ENCODE measurements around the gene SPAG9. TPM values are rescaled to one million over a fixed set of nuclear protein-coding genes. Genes with fewer than 3 reads are reported as not detected.

Gene SPAG9
- total RNA-seq, 1 experiment from 2014 or later: 78.5 TPM

DNA sequence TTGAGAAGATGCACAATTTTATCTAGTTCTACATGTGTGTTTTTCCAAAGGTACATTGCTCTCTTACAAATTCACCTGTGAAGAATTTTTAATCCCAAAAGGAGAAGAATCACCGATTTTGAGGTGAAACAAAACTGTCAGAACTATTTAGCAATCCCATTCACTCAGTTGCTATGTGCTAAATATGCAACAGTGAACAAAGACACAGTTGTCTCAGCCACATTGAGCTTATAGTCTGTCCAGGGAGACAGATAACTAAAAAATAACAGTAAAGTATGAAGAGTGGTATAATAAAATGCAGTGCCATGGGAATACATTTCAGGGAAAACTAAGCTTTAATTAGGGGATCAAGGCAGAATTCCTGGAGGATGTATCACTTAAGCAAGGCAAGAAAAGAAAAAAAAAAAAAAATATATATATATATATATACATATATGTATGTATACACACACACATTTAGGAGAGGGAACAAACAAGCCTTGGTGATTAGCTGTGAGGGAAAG lies 110.4 kb downstream of the SPAG9 start:
- intact Hi-C loops (cut with micrococcal nuclease): no loop called here
- Mint-ChIP-seq H3K9me3 (ENCODE audit: unreplicated experiment) (no peaks in the 10 kb centered on the region), H3K27me3 (ENCODE audit: insufficient read depth, unreplicated experiment) (no peaks in the 10 kb centered on the region), H3K36me3 (ENCODE audit: insufficient read depth, unreplicated experiment) (peaks cover 46% of the 10 kb centered on the region), H3K4me1 (ENCODE audit: insufficient read depth, unreplicated experiment) (no peaks in the 10 kb centered on the region), H3K27ac (ENCODE audit: low read depth, unreplicated experiment) (no peak overlapping the region), H3K4me3 (ENCODE audit: unreplicated experiment) (no peak overlapping the region)
- POLR2A ChIA-PET: interaction anchor here (0.6 kb wide), 1 partner anchor 33 kb away, joined by 3 read pairs; no protein-coding TSS in a partner anchor
- CTCF ChIA-PET: interaction anchor here (0.5 to 1.4 kb wide), 5 partner anchors 8 to 141 kb away, joined by 3 to 4 read pairs (median 3); no protein-coding TSS in a partner anchor
- no peak for DNase-seq (ENCODE audit: unreplicated experiment)
- TF ChIP-seq, protein P1, sequence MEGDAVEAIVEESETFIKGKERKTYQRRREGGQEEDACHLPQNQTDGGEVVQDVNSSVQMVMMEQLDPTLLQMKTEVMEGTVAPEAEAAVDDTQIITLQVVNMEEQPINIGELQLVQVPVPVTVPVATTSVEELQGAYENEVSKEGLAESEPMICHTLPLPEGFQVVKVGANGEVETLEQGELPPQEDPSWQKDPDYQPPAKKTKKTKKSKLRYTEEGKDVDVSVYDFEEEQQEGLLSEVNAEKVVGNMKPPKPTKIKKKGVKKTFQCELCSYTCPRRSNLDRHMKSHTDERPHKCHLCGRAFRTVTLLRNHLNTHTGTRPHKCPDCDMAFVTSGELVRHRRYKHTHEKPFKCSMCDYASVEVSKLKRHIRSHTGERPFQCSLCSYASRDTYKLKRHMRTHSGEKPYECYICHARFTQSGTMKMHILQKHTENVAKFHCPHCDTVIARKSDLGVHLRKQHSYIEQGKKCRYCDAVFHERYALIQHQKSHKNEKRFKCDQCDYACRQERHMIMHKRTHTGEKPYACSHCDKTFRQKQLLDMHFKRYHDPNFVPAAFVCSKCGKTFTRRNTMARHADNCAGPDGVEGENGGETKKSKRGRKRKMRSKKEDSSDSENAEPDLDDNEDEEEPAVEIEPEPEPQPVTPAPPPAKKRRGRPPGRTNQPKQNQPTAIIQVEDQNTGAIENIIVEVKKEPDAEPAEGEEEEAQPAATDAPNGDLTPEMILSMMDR (IDR thresholded peaks at IDR 0.05; ENCODE audit: unreplicated experiment): no peak
- BruUV-seq (replicated peaks): no TSS peak

DNA sequence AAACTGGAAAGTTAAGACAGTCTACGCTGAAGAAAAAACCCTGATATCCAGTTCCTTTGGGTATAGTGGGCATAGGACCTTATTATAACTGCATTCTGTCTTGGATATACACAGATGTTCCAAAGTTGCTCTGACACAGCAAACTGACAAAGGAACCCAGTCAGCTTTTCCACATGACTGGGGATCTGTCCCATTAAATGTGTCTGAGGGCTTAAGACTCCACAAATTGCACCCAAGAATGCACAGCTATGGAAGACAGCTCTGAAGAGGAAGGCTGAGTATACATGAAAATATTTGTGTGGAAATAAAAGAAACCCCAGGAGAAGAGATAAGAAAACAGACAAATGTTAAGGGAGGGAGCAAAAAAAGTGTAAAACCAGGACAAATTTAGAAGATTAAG lies 114.1 kb downstream of the SPAG9 start:
- no TSS peak for BruUV-seq (replicated peaks)
- Mint-ChIP-seq H3K9me3 (ENCODE audit: unreplicated experiment) (no peaks in the 10 kb centered on the region), H3K27me3 (ENCODE audit: insufficient read depth, unreplicated experiment) (no peaks in the 10 kb centered on the region), H3K4me3 (ENCODE audit: unreplicated experiment) (no peak overlapping the region), H3K36me3 (ENCODE audit: insufficient read depth, unreplicated experiment) (peaks cover 40% of the 10 kb centered on the region), H3K27ac (ENCODE audit: low read depth, unreplicated experiment) (no peak overlapping the region), H3K4me1 (ENCODE audit: insufficient read depth, unreplicated experiment) (no peaks in the 10 kb centered on the region)
- intact Hi-C loops (cut with micrococcal nuclease): no loop called here
- no peak for DNase-seq (ENCODE audit: unreplicated experiment)
- TF ChIP-seq, protein P1 (IDR thresholded peaks at IDR 0.05; ENCODE audit: unreplicated experiment): no peak
- POLR2A ChIA-PET: interaction anchor here (1.1 to 1.4 kb wide), 2 partner anchors 48 to 146 kb away, joined by 4 to 8 read pairs; partner anchors contain the start of gene NME1
- CTCF ChIA-PET: interaction anchor here (0.7 to 3.6 kb wide), 3 partner anchors 50 to 146 kb away, joined by 5 to 16 read pairs (median 5); partner anchors contain the start of gene NME1

DNA sequence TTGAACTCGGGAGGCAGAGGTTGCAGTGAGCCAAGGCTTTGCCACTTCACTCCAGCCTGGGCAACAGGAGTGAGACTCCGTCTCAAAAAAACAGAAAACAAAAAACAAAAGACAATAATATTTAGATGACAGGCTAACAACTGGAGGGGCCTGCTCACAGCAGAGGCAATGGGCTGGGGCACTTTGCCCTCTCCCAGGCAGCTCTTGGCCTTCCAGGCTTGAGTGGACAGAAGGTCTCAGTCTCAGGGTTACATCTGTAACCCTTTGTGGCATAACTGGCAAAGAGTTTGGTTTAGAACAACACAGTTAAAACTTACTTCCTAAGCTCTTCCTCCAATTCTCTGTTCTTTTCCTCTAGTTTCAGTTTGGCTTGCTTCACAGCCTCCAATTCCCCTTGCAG lies 114.9 kb downstream of the SPAG9 start:
- Mint-ChIP-seq H3K4me3 (ENCODE audit: unreplicated experiment) (no peak overlapping the region), H3K36me3 (ENCODE audit: insufficient read depth, unreplicated experiment) (peaks cover 49% of the 10 kb centered on the region), H3K27ac (ENCODE audit: low read depth, unreplicated experiment) (no peak overlapping the region), H3K4me1 (ENCODE audit: insufficient read depth, unreplicated experiment) (no peaks in the 10 kb centered on the region), H3K27me3 (ENCODE audit: insufficient read depth, unreplicated experiment) (no peaks in the 10 kb centered on the region), H3K9me3 (ENCODE audit: unreplicated experiment) (no peaks in the 10 kb centered on the region)
- TF ChIP-seq, protein P1 (IDR thresholded peaks at IDR 0.05; ENCODE audit: unreplicated experiment): no peak
- intact Hi-C loops (cut with micrococcal nuclease): no loop called here
- no TSS peak for BruUV-seq (replicated peaks)
- DNase-seq (ENCODE audit: unreplicated experiment): no peak
- CTCF ChIA-PET: interaction anchor here (0.7 to 3.6 kb wide), 5 partner anchors 37 to 147 kb away, joined by 3 to 16 read pairs (median 3); partner anchors contain the start of gene NME1
- POLR2A ChIA-PET: interaction anchor here (0.6 to 1.4 kb wide), 5 partner anchors 41 to 147 kb away, joined by 3 to 8 read pairs (median 4); partner anchors contain the start of genes NME1 and SPAG9

DNA sequence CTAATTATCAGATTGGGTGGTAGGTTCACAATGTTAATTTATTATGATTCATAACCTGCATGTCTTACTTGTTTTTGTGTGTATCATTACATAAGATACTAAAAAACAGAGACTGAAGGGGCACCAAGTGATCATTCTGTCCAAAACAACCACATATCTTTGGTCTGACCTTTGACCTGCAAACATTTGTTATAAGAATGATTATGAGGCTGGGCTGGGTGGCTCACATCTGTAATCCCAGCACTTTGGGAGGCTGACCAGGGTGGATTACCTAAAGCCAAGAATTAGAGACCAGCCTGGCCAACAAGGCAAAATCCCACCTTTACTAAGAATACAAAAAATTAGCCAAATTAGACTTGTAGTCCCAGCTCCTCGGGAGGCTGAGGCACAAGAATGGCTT lies 116.4 kb downstream of the SPAG9 start:
- POLR2A ChIA-PET: interaction anchor here (0.8 to 4.6 kb wide), 5 partner anchors 9 to 149 kb away, joined by 3 to 28 read pairs (median 5); partner anchors contain the start of gene NME1
- TF ChIP-seq, protein P1 (IDR thresholded peaks at IDR 0.05; ENCODE audit: unreplicated experiment): no peak
- Mint-ChIP-seq H3K27me3 (ENCODE audit: insufficient read depth, unreplicated experiment) (no peaks in the 10 kb centered on the region), H3K36me3 (ENCODE audit: insufficient read depth, unreplicated experiment) (peaks cover 61% of the 10 kb centered on the region), H3K4me3 (ENCODE audit: unreplicated experiment) (no peak overlapping the region), H3K4me1 (ENCODE audit: insufficient read depth, unreplicated experiment) (no peaks in the 10 kb centered on the region), H3K9me3 (ENCODE audit: unreplicated experiment) (no peaks in the 10 kb centered on the region), H3K27ac (ENCODE audit: low read depth, unreplicated experiment) (no peak overlapping the region)
- intact Hi-C loops (cut with micrococcal nuclease): no loop called here
- BruUV-seq (replicated peaks): no TSS peak
- no peak for DNase-seq (ENCODE audit: unreplicated experiment)
- CTCF ChIA-PET: interaction anchor here (0.5 to 3.6 kb wide), 5 partner anchors 24 to 149 kb away, joined by 3 to 16 read pairs (median 3); partner anchors contain the start of gene NME1
